Nephron (organoid): ENCODE results near the gene ALMS1.
"Not testable (repeated sequence)": the region's sequence is repeated elsewhere in the genome, so short reads cannot be mapped to it uniquely, and the experiment has no call there.

Experiments
- H3K27ac Mint-ChIP-seq, 3 experiments: 2 replicates each; pipeline ENCODE4 v1.8.0; 2020; ENCODE audit warnings: mixed read lengths in 3 of 3, mild to moderate bottlenecking in 2 of 3, moderate library complexity in 1 of 3
- H3K27me3 Mint-ChIP-seq: 2 replicates; pipeline ENCODE4 v1.8.0; 2021; ENCODE audit warnings: low read depth, mild to moderate bottlenecking, moderate library complexity, mixed read lengths
- H3K36me3 Mint-ChIP-seq: 2 replicates; pipeline ENCODE4 v1.8.0; 2020; ENCODE audit warnings: low read depth, mixed read lengths
- H3K4me1 Mint-ChIP-seq: 2 replicates; pipeline ENCODE4 v1.8.0; 2020; ENCODE audit warnings: mixed read lengths
- H3K4me3 Mint-ChIP-seq, 3 experiments: 2 replicates each; pipeline ENCODE4 v1.8.0; 2020; ENCODE audit warnings: mild to moderate bottlenecking in 3 of 3, mixed read lengths in 3 of 3, moderate library complexity in 2 of 3
- H3K9me3 Mint-ChIP-seq: 2 replicates; pipeline ENCODE4 v1.8.0; 2020; ENCODE audit warnings: mixed read lengths
- CTCF ChIP-seq, 3 experiments: fragments of 200-600 bp; sonication (generic); IDR thresholded peaks; one replicate each; pipeline ENCODE4 v1.5.0; 2021; ENCODE audit warnings: antibody characterized with exemption in 3 of 3; ENCODE audit not compliant: unreplicated experiment in 3 of 3

The ALMS1 gene

DNA sequence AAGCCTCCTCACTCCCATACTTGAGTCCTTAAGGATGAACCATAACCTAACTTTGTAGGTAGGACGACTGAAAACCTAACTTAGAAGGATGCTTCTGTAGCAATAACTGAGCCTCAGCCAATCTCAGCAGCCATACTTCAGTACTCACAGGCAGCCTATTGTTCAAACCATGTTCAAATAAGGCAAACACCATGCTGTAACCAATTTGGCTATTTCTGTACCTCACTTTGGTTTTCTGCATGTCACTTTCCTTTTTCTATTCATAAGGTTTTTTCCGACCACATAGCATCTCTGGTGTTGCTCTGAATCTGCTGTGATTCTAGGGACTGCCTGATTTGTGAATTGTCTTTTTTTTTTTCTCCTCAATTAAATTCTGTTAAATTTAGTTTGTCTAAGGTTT is 242.9 kb downstream of the ALMS1 start:
- H3K9me3 Mint-ChIP-seq, H3K4me1 Mint-ChIP-seq, H3K27me3 Mint-ChIP-seq, H3K27ac Mint-ChIP-seq, H3K4me3 Mint-ChIP-seq, H3K36me3 Mint-ChIP-seq: not testable (repeated sequence)

DNA sequence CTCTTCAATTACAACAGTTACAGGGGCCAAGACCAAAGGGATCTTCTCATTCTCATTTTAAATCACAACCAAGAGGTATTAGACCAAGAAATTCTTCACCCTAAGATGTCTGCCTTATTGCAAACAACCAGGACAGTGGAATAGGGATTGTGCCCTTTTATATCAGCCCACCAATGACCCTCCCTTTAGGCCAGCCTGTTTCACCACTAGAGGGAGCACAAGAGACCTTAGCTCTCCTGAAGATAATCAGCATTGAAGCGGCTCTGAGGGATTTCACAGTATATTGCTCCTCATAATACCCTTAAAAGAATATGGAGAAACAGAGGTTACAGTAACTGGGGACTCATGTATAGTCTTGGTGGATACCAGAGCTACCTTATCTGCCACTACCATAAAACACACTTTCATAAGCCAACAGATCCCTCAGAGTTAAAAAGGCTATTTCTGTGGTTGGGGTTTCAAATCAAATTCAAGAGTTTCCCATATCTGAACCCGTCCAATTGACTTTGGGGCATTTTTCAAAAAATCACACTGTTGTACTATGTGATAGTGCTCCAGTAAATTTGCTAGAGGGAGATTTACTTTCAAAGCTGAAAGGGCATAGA is 245.1 kb downstream of the ALMS1 start:
- not testable (repeated sequence) for H3K36me3 Mint-ChIP-seq, H3K27ac Mint-ChIP-seq, H3K9me3 Mint-ChIP-seq, H3K27me3 Mint-ChIP-seq, H3K4me1 Mint-ChIP-seq, H3K4me3 Mint-ChIP-seq
- peak; percentile 42 to 57 (median 54) for TF ChIP-seq CTCF (IDR thresholded peaks at IDR 0.05; ENCODE audit: unreplicated experiment in 3 of 3)

GRCh38 chr2:73636977-73637376 is 251.3 kb downstream of the ALMS1 start:
- H3K4me3 Mint-ChIP-seq, H3K27ac Mint-ChIP-seq, H3K27me3 Mint-ChIP-seq, H3K4me1 Mint-ChIP-seq, H3K36me3 Mint-ChIP-seq: not testable (repeated sequence)
- peaks cover 15% of the 10 kb centered on the region for H3K9me3 Mint-ChIP-seq

GRCh38 chr2:73638429-73638828 is 252.8 kb downstream of the ALMS1 start:
- Mint-ChIP-seq H3K27ac (no peak overlapping the region), H3K4me1 (no peaks in the 10 kb centered on the region), H3K4me3 (no peak overlapping the region), H3K36me3 (no peaks in the 10 kb centered on the region), H3K27me3 (no peaks in the 10 kb centered on the region), H3K9me3 (peaks cover 15% of the 10 kb centered on the region)
- TF ChIP-seq CTCF (IDR thresholded peaks at IDR 0.05; ENCODE audit: unreplicated experiment in 3 of 3) = no peak

DNA sequence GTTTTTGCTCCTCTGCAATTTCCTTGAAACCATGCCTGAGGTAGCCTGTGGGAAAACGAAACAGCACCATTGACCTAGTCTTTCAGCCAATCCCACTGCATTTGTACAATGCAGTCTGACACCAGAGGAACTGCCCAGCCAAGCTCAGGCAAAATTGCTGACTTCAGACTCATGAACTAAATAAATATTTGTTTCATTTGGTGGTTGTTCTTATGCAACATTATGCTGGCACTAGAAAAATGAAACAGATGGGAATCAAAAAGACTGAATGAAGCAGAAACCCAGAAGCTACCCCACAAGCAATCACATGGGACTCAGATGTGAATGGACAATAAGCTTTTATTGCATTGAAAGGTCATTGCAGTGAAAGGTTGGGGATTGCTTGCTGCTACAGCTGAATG is 254.9 kb downstream of the ALMS1 start:
- no peak overlapping the region for H3K4me3 Mint-ChIP-seq
- H3K27ac Mint-ChIP-seq = peak overlapping the region in 1 of 3 experiments; percentile 56
- H3K9me3 Mint-ChIP-seq = peaks cover 15% of the 10 kb centered on the region
- no peaks in the 10 kb centered on the region for H3K4me1 Mint-ChIP-seq
- peaks cover 11% of the 10 kb centered on the region for H3K27me3 Mint-ChIP-seq
- TF ChIP-seq CTCF (IDR thresholded peaks at IDR 0.05; ENCODE audit: unreplicated experiment in 3 of 3) = no peak
- H3K36me3 Mint-ChIP-seq = no peaks in the 10 kb centered on the region

DNA sequence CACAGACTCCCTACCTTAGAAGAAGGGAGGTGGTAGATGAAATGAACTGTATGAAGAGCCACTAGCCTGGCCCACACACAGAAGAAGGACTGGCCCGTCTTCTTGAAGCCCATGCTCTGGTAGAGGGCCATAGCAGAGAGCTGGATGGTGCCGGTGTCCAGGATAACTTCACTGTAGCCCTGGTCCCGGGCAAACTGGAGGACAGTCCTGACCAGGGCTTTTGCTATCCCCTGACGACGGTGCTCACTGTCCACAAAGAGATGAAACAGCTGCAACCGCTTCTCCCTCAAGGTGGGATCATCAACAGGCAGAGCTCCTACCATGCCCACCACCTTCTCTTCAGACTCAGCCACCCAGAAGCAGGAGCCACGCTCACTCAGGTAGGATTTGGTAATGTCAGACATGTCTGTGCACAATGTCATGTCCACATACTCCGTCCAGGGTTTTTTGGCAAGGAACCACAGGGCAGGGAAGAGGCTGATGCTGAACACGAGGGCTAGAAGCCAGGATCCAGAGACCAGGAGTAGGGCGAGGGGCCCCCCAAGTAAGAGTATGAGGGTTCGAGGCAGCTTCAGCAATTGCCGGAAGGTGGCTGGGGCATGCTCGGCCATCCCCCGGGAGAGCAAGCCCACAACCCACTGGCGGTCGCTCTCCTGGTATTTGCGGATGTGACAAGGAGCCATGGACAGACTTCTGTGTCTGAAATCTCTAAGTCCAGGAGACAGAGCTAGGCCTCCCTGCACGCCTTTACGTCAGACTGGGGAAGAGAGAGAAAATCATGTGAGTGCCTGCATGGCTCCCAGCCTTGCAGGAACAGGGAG is 255.5 kb downstream of the ALMS1 start:
- H3K36me3 Mint-ChIP-seq = no peaks in the 10 kb centered on the region
- no peaks in the 10 kb centered on the region for H3K4me1 Mint-ChIP-seq
- H3K27me3 Mint-ChIP-seq = peaks cover 11% of the 10 kb centered on the region
- TF ChIP-seq CTCF (IDR thresholded peaks at IDR 0.05; ENCODE audit: unreplicated experiment in 3 of 3) = no peak
- H3K9me3 Mint-ChIP-seq = peaks cover 15% of the 10 kb centered on the region
- H3K27ac Mint-ChIP-seq = peak overlapping the region in 1 of 3 experiments; percentile 56
- no peak overlapping the region for H3K4me3 Mint-ChIP-seq

- no peak for TF ChIP-seq CTCF (IDR thresholded peaks at IDR 0.05; ENCODE audit: unreplicated experiment in 3 of 3)
- Mint-ChIP-seq H3K27me3 (peaks cover 11% of the 10 kb centered on the region), H3K9me3 (peaks cover 15% of the 10 kb centered on the region), H3K4me1 (no peaks in the 10 kb centered on the region), H3K36me3 (no peaks in the 10 kb centered on the region), H3K4me3 (peak overlapping the region in 1 of 3 experiments; percentile 35), H3K27ac (peak overlapping the region in 1 of 3 experiments; percentile 89)
Measured at GRCh38 chr2:73641767-73642062, 256.1 kb downstream of the ALMS1 start.
